ENCODE data around the gene MYO15A. TPM values are rescaled to one million over a fixed set of nuclear protein-coding genes. Genes with fewer than 3 reads are reported as not detected.

The MYO15A gene
- total RNA-seq, 4 donors from 2014 or later: 0.33 to 0.98 (median 0.61) TPM

DNA sequence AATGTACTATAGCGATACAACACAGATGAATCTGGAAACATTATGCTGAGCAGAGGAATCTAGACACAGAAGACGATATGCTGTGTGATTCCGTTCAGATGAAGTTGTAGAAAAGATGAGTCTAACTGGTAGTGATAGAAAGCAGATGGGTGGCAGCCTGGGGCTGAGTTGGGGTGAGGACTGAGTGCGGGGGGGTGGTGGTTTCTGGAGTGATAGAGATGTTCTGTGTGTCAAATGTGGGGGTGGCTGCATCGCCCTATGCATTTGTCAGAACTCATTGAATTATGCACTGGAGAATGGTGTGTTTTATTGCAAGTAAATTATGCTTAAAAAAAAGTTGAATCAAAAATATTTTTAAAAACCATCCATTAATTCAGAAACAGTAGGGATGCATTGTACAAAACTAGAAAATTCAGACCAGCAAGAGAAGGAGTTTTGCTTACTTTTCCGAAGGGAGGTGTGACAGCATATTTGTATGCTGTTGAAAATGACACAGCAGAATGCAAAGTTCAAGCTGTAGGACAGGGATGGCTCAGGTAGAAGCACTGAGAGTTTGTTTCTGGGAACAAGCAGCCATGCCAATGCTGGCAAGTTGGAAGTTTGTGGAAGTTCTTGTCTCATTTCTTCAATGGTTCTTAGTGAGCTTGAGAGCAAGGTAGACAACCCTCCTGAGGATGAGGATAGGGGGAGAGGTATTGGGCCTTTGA, 33.8 kb upstream of the MYO15A start:
- 68% methylated on average over 6 of the region's 6 CpGs for WGBS
- no peak for DNase-seq (ENCODE audit: extremely low spot score)
- H3K4me3 ChIP-seq: no peak overlapping the region

DNA sequence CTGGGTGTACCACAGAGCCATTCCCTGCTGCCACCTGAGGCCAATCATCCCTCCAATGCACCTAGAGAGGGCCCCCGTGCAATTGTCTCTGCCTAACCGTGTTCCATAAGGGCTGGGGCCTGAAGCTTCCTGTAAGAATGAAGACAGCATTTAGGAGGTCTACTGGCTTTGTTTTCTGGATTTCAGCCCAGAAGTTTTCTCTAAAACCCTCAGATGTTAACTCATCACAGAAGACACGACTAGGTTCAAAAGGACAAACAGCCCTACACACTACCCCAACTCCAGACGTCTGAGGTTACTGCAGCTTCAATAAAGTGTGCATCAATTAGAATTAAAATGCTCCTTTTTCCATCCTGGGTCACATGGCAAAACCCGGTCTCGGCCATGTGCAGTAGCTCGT, 31.6 kb upstream of the MYO15A start:
- 63% methylated on average over 7 of the region's 7 CpGs for WGBS
- Histone ChIP-seq H3K27me3 (peaks cover 0 to 19% (median 0%) of the 10 kb centered on the region in 4 donors), H3K4me1 (no peaks in the 10 kb centered on the region), H3K9me3 (no peaks in the 10 kb centered on the region), H3K36me3 (no peaks in the 10 kb centered on the region), H3K4me3 (no peak overlapping the region), H3K27ac (replicated peaks in 1 of 4) (no peak overlapping the region)
- DNase-seq (ENCODE audit: extremely low spot score): no peak
- TF ChIP-seq, protein P1, sequence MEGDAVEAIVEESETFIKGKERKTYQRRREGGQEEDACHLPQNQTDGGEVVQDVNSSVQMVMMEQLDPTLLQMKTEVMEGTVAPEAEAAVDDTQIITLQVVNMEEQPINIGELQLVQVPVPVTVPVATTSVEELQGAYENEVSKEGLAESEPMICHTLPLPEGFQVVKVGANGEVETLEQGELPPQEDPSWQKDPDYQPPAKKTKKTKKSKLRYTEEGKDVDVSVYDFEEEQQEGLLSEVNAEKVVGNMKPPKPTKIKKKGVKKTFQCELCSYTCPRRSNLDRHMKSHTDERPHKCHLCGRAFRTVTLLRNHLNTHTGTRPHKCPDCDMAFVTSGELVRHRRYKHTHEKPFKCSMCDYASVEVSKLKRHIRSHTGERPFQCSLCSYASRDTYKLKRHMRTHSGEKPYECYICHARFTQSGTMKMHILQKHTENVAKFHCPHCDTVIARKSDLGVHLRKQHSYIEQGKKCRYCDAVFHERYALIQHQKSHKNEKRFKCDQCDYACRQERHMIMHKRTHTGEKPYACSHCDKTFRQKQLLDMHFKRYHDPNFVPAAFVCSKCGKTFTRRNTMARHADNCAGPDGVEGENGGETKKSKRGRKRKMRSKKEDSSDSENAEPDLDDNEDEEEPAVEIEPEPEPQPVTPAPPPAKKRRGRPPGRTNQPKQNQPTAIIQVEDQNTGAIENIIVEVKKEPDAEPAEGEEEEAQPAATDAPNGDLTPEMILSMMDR (IDR thresholded peaks at IDR 0.05): no peak
- no peak for TF ChIP-seq EP300 (IDR thresholded peaks at IDR 0.05)
- TF ChIP-seq POLR2AphosphoS5 (IDR thresholded peaks at IDR 0.05): no peak
- no peak for TF ChIP-seq POLR2A (IDR thresholded peaks at IDR 0.05; ENCODE audit: low read depth)
- intact Hi-C loops (cut with DNase I): no loop called here

More for the DNA sequence above, 33.8 kb upstream of the MYO15A start:
- intact Hi-C loops (cut with DNase I): no loop called here
- no peaks in the 10 kb centered on the region for H3K36me3 ChIP-seq
- H3K27me3 ChIP-seq: peaks cover 0 to 19% (median 0%) of the 10 kb centered on the region in 4 donors
- H3K4me1 ChIP-seq: peaks cover 0 to 10% (median 7%) of the 10 kb centered on the region in 4 donors
- no peak overlapping the region for H3K27ac ChIP-seq (replicated peaks in 1 of 4)
- no peaks in the 10 kb centered on the region for H3K9me3 ChIP-seq
- TF ChIP-seq POLR2AphosphoS5 (IDR thresholded peaks at IDR 0.05): no peak
- TF ChIP-seq EP300 (IDR thresholded peaks at IDR 0.05): no peak
- TF ChIP-seq POLR2A (IDR thresholded peaks at IDR 0.05; ENCODE audit: low read depth): no peak
- TF ChIP-seq, protein P1 (IDR thresholded peaks at IDR 0.05): no peak

- TF ChIP-seq POLR2AphosphoS5 (IDR thresholded peaks at IDR 0.05) (no peak), POLR2A (IDR thresholded peaks at IDR 0.05; ENCODE audit: low read depth) (no peak), EP300 (IDR thresholded peaks at IDR 0.05) (no peak)
- TF ChIP-seq, protein P1 (IDR thresholded peaks at IDR 0.05): no peak
- Histone ChIP-seq H3K4me3 (no peak overlapping the region), H3K36me3 (no peaks in the 10 kb centered on the region), H3K4me1 (no peaks in the 10 kb centered on the region), H3K9me3 (no peaks in the 10 kb centered on the region), H3K27ac (replicated peaks in 1 of 4) (no peak overlapping the region), H3K27me3 (peaks cover 0 to 19% (median 0%) of the 10 kb centered on the region in 4 donors)
- no peak for DNase-seq (ENCODE audit: extremely low spot score)
- intact Hi-C loops (cut with DNase I): no loop called here
- WGBS: 68% methylated on average over 4 of the region's 4 CpGs
Measured at GRCh38 chr17:18079543-18079942, 29.0 kb upstream of the MYO15A start.

- Histone ChIP-seq H3K4me1 (peaks cover 7 to 20% (median 19%) of the 10 kb centered on the region in 4 donors), H3K4me3 (no peak overlapping the region), H3K27ac (replicated peaks in 1 of 4) (no peak overlapping the region), H3K27me3 (no peaks in the 10 kb centered on the region), H3K9me3 (no peaks in the 10 kb centered on the region), H3K36me3 (no peaks in the 10 kb centered on the region)
- no peak for TF ChIP-seq EP300 (IDR thresholded peaks at IDR 0.05)
- 88% methylated on average over 4 of the region's 4 CpGs for WGBS
- intact Hi-C loops (cut with DNase I): no loop called here
- no peak for DNase-seq (ENCODE audit: extremely low spot score)
Measured at GRCh38 chr17:18084256-18084655, 24.3 kb upstream of the MYO15A start.

GRCh38 chr17:18087610-18088491, 20.7 kb upstream of the MYO15A start, which contains the start of gene DRG2:
Gene DRG2 (plus strand): TSS chr17:18087948. CDS start chr17:18088024, 76 bp downstream.
- H3K9me3 ChIP-seq: no peaks in the 10 kb centered on the region
- DNase-seq (ENCODE audit: extremely low spot score): peak; percentile 97
- peak within 1 kb of the TSS; percentile 78 to 88 (median 84) for H3K27ac ChIP-seq (replicated peaks in 1 of 4)
- H3K4me3 ChIP-seq: peak within 1 kb of the TSS; percentile 68 to 96 (median 83)
- TF ChIP-seq POLR2AphosphoS5 (IDR thresholded peaks at IDR 0.05) (peak; percentile 83 to 94), EP300 (IDR thresholded peaks at IDR 0.05) (no peak), POLR2A (IDR thresholded peaks at IDR 0.05; ENCODE audit: low read depth) (no peak)
- TF ChIP-seq, protein P1 (IDR thresholded peaks at IDR 0.05): peak in 2 of 3 experiments; percentile 23 to 50
- H3K4me1 ChIP-seq: peaks cover 7 to 24% (median 20%) of the 10 kb centered on the region in 4 donors
- WGBS: under 1% methylated on average over 35 of the region's 52 CpGs
- no peaks in the 10 kb centered on the region for H3K27me3 ChIP-seq
- H3K36me3 ChIP-seq: peaks cover 0 to 22% (median 7%) of the 10 kb centered on the region in 4 donors
- intact Hi-C loops (cut with DNase I): no loop called here

Data from esophagus muscularis mucosa (tissue), 4 donors.